ENCODE results near the gene TPST2. TPM values are rescaled to one million over a fixed set of nuclear protein-coding genes. Genes with fewer than 3 reads are reported as not detected.

TPST2 gene
- total and polyA plus RNA-seq, 9 of the 15 experiments (the other 6 are each of a cell fraction or from before 2014, with no cell fraction given) = 14.2 to 123 (median 60.1) TPM

DNA sequence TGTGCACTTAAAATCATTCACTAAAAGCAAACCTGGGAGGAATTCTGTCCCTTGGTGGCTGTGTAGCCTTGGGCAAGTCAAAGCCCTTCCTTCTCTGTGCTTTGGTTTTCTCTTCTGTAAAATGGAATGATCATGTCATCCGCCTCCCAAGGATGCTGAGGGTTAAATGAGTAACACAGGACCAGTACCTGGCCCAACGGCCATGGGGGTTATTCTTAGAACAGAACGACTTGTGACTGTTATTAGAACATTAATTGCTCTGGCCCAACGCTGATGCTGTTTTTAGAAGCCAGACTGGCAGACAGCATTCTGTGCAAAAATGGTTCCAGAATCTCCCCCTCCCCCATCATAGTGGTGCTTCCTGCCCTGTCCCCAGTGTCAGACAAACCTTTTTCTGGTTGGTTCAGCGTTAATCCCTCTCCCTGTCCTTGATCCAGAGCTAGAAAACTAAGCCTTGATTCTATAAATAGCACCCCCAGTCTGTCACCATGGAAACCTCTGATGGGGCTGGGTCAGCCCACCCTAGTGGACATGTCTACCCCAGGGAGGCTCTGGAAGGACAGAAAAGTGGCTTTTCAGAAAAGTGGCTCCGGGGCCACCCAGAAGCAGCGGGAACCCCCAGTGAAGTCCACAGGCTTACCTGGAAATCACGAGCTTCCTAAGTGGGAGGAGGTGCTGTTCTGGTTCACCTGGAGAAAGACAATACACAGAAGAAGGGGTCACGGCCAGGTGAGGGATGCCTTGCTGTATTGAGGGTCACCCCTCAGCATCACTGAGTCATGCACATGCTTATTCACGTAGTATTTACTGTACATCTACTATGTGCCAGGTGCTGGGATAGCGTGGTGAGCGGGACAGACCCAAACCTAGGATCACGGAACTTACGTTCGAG lies 62.1 kb downstream of the TPST2 start:
- CTCF ChIA-PET (ENCODE audit: low intra/inter-chr PET ratio) = no interaction called here
- in situ Hi-C loops (cut with MboI) (no loop called here), intact Hi-C loops (cut with micrococcal nuclease) (no loop called here)
- ATAC-seq (no peak), FAIRE-seq (no peak), DNase-seq (ENCODE audit: extremely low read depth in 1 of 4, low spot score in 3 of 4) (no peak)
- H3K79me2 ChIP-seq (ENCODE audit: control insufficient read depth, insufficient read depth, low read length) = no peaks in the 10 kb centered on the region
- H4K20me1 ChIP-seq (replicated peaks; ENCODE audit: control insufficient read depth, insufficient read depth, low read length) = no peaks in the 10 kb centered on the region
- H3K36me3 ChIP-seq (ENCODE audit: control insufficient read depth, insufficient read depth, low read length) = peaks cover 87% of the 10 kb centered on the region
- H3K9me1 ChIP-seq (ENCODE audit: control insufficient read depth, insufficient read depth, low read length) = no peaks in the 10 kb centered on the region
- POLR2A ChIA-PET = no interaction called here
- H3K27ac ChIP-seq (ENCODE audit: extremely low read depth, low read depth, low read length) = no peak overlapping the region
- H3K9me3 ChIP-seq (replicated peaks; ENCODE audit: control insufficient read depth, insufficient read depth, low read depth, low read length) = no peaks in the 10 kb centered on the region
- TF ChIP-seq ATF7 (IDR thresholded peaks at IDR 0.05) (no peak), NFIC (IDR thresholded peaks at IDR 0.05) (no peak), ZNF589 (CRISPR knock-in tag; IDR thresholded peaks at IDR 0.05; ENCODE audit: low read depth) (no peak), ZNF436 (CRISPR knock-in tag; IDR thresholded peaks at IDR 0.05) (no peak), ZNF3 (CRISPR knock-in tag; IDR thresholded peaks at IDR 0.05) (no peak), RFX1 (IDR thresholded peaks at IDR 0.05) (peak; percentile 34; the same call in 1 of the 2 replicates)
- H3K4me3 ChIP-seq = no peak overlapping the region
- no TSS peak for BruUV-seq (replicated peaks)
- no peak overlapping the region for H3K9ac ChIP-seq (ENCODE audit: insufficient read depth in 1 of 2, low read depth in 2 of 2, low read length in 2 of 2)
- no peaks in the 10 kb centered on the region; a peak in 1 of 5 replicates for H3K4me1 ChIP-seq (replicated peaks in 1 of 2; ENCODE audit: control insufficient read depth in 2 of 2, insufficient read depth in 2 of 2, low read length in 2 of 2)
- H3K4me2 ChIP-seq (ENCODE audit: insufficient read depth, low read length) = no peak overlapping the region
- WGBS (ENCODE audit: insufficient coverage, low coverage, missing lambda C conversion rate) = 91% methylated on average over 15 of the region's 15 CpGs
- H3K27me3 ChIP-seq (ENCODE audit: control insufficient read depth in 2 of 2, insufficient read depth in 2 of 2, low read length in 2 of 2) = no peaks in the 10 kb centered on the region
- no peak overlapping the region for H2AFZ ChIP-seq (ENCODE audit: low read depth, low read length)
